Body of pancreas (tissue), 4 donors: ENCODE measurements around the gene RUVBL2.

Experiments used
- POLR2A ChIP-seq, 3 donors: fragments of 450-650 bp; IDR thresholded peaks; one replicate each; pipeline ENCODE4 v1.6.1; 2016; ENCODE audit warnings: antibody characterized with exemption in 3 of 3, mild to moderate bottlenecking in 2 of 3
- TF ChIP-seq, protein P1 (sequence below), 7 experiments: fragments of 450-650 bp in 4 of 7; fragments of 200-600 bp in 3 of 7; sonication (generic) in 3 of 7; IDR thresholded peaks; one replicate each; pipeline ENCODE4 v1.5.1; 2016 to 2019; ENCODE audit warnings: antibody characterized with exemption in 7 of 7

DNA sequence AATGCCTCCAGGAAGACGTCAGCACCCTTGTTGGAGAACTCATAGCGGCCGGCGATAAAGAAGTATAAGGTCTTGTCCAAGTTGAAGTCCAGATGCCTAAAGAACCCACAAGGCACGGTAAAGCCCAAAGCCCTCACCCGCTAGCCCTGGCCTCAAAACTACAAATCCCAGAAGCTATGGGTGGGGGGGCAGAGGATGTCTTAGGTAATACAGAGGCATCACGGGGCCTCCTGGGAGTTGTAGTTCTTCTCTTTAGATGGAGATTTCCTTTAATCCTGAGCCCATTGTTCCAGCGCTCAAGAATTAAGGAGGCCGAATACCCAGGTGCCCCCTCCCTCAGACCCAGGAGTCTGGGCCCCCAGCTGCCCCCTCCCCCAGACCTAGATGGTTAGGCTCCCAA, 11.4 kb upstream of the RUVBL2 start:
- TF ChIP-seq, protein P1, sequence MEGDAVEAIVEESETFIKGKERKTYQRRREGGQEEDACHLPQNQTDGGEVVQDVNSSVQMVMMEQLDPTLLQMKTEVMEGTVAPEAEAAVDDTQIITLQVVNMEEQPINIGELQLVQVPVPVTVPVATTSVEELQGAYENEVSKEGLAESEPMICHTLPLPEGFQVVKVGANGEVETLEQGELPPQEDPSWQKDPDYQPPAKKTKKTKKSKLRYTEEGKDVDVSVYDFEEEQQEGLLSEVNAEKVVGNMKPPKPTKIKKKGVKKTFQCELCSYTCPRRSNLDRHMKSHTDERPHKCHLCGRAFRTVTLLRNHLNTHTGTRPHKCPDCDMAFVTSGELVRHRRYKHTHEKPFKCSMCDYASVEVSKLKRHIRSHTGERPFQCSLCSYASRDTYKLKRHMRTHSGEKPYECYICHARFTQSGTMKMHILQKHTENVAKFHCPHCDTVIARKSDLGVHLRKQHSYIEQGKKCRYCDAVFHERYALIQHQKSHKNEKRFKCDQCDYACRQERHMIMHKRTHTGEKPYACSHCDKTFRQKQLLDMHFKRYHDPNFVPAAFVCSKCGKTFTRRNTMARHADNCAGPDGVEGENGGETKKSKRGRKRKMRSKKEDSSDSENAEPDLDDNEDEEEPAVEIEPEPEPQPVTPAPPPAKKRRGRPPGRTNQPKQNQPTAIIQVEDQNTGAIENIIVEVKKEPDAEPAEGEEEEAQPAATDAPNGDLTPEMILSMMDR (IDR thresholded peaks at IDR 0.05): no peak
- TF ChIP-seq POLR2A (IDR thresholded peaks at IDR 0.05): no peak
